GM21447 (cell line): ENCODE measurements around the gene ZFAND4.
"Not testable (repeated sequence)": the region's sequence is repeated elsewhere in the genome, so short reads cannot be mapped to it uniquely, and the experiment has no call there.

ENCODE experiments used
- ATAC-seq: cut with Tn5 transposase; IDR thresholded peaks from one replicate; pipeline ENCODE4 v1.9.1; 2021; ENCODE audit not compliant: unreplicated experiment

Gene ZFAND4

GRCh38 chr10:45672181-45673073, at the start of gene ZFAND4:
Gene ZFAND4 (minus strand): TSS chr10:45672772. CDS start chr10:45663725, 9,047 bp downstream.
- ATAC-seq: peak; percentile 95

DNA sequence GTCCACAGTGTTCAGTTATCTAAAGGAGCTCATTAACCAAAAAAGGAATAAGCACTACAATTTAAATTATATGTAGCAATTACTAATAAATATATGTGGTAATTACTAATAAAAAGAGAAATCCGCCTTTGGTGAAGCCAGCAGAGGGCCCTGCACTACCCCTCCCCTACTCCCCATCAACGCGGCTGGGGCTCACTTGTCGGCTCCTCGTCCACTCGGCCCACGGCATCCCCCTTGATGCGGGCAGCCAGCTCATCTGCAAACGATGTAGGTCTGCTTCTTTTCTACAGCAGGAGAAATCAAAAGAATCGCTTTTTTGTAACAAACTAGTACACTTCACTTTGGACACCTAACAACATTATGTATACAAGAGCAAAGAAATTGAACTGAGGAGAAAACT, 48.9 kb upstream of the ZFAND4 start:
- ATAC-seq: not testable (repeated sequence)

DNA sequence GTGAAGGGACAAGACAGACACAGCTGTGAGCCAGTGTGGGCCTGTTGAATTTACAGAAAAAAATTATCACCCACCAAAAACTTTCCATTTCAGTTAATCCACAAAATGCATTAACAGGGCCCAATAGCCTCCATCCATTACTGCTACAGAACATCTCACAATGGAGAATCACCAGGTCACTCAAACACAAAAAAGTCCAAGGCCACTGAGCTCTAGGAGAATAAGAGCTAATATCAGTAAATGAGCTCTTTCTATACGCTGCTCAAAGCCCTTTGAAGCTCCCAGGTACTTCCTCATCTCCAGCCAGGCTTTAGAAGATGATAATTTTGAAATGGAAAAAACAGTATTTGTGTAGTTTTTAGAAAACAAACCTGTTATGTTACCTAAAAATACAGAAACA, 45.1 kb upstream of the ZFAND4 start:
- ATAC-seq: not testable (repeated sequence)

DNA sequence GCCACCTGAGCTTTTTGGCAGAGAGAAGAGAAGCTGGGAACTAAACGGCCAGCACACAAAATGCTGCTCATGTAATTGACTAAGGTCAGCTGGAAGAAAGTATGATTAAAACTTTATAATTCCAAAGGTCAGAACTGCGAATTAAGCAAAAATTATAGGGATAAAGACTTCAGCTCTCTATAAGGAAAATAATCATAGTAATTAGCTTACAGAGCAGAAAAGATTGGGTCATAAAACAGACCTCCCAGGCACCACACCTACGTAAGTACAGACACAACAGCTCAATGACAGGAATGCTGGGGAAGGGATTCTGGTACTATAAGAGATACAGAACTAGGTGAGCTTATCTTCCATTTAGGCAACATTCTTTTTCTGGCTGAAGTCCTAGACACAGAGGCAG, 44.5 kb upstream of the ZFAND4 start:
- not testable (repeated sequence) for ATAC-seq

DNA sequence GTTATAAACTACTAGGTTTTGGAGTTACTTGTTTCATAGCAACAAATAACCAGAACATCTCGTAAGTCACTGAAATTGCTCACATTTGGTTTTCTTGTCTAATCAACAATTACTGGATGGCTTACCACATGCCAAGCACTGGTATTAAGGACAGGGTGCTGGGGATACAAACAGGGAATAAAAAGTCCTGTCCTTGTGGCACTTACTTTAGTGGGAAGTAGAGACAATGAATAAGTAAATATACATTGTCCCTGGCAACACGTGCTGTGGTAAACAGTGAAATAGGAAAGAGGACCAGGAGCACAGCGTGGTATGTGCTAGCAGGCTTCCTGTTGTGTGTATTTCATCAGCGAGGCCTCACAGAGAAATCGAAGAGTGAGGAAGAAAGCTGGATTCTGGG, 38.7 kb upstream of the ZFAND4 start:
- not testable (repeated sequence) for ATAC-seq

DNA sequence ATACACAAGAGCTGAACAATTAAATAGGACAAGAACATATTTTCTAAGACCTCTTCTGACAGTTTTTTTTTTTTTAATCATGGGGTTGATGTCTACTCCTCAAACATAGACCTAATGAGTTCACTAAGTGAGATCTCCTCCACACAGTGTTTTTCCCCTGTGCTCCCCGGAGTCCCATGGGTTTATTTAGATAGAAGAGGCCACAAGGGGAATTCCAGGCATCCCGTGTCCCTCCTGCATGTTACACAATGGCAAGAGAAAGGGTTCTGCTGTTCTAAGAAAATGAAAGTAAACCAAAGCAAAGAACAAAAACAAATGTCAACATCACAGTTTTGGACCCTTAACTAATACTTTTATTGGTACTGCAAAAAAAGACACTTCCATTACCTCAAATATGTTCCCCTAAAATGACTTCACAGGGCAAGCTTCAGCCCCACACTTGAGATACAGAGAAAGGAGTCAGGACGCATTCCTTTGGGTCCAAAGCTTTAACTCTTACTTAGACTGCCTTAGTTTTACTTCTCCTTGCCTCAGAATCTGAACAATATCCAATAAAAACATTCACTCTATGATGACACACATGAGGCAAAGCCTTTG, 37.7 kb upstream of the ZFAND4 start:
- ATAC-seq: peak; percentile 95

DNA sequence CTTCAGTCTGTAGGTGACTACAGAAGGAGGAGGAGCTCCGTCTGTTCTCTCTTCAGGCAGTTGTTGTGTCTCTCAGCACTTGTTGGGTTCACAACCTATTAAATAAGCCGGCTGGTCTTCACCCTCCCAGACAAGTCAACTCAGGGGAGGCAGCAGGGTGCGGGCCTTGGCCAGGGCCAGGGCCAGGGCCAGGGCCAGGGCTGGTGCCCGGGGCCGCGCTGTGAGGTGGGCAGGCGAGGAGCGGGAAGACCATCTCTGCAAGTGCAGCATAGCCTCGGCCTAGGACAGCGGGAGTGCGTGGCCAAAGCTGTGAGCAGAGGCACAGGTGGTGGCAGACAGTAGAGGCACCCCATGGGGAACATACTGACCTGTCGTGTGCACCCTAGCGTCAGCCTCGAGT, 5.9 kb upstream of the ZFAND4 start:
- not testable (repeated sequence) for ATAC-seq

DNA sequence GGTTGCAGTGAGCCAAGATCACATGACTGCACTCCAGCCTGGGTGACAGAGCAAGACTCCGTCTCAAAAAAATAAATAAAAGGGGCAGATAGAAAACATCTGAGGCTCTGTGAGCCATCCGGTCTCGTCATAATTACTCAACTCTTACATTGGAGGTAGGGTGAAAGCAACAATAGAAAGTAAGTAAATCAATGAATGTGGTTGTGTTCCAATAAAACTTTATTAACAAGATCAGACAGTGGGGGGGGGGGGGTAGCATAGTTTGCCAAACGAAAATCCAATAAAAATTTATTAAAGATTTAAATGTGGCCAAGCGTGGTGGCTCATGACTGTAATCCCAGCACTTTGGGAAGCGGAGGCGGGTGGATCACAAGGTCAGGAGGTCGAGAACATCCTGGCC, 2.8 kb upstream of the ZFAND4 start:
- ATAC-seq: no peak

- ATAC-seq: no peak
These were observed 589 bp upstream of the ZFAND4 start for GRCh38 chr10:45673074-45673648.

GRCh38 chr10:45671300-45671699, 1.3 kb downstream of the ZFAND4 start:
- ATAC-seq: not testable (repeated sequence)

- not testable (repeated sequence) for ATAC-seq
These were observed 2.7 kb downstream of the ZFAND4 start for GRCh38 chr10:45669897-45670296.

DNA sequence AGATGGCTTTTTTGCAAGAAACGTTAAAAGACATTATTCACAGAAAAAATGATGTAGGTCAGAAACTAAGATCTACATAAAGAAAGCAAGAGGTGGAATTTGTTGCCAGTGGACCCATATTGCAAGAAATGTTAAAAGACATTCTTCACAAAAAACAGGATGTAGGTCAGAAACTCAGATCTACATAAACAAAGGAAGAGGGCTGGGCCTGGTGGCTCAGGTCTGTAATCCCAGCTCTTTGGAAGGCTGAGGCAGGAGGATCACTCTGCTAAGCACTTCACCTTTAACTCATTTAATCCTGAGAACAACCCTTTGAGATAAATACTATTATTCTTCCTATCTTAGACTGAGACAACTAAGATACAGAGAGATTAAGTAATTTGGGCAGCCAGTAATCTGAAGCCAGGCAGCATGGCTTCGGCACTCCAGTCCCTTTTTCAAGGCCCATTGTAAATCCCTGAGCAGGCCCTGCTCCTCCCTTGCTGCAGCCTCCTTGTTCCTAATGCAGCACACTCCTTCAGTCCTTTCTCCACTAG, 11.6 kb downstream of the ZFAND4 start:
- ATAC-seq: no peak

- no peak for ATAC-seq
These were observed 15.3 kb downstream of the ZFAND4 start for GRCh38 chr10:45657033-45657926.

- ATAC-seq: no peak
These were observed 17.4 kb downstream of the ZFAND4 start for GRCh38 chr10:45655219-45655618.

DNA sequence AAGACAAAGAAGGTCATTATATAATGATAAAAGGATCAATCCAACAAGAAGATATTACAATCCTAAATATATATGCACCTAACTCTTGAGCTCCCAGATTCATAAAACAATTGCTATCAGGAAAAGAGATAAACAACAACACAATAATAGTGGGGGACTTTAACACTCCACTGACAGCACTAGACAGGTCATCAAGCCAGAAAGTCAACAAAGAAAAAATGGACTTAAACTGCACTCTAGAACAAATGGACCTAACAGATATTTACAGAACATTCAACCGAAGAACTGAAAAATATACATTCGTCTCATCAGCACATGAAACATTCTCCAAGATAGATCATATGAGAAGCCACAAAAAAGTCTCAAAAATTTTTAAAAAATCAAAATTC, 17.8 kb downstream of the ZFAND4 start:
- ATAC-seq: not testable (repeated sequence)

- peak; percentile 64 for ATAC-seq
These were observed 19.1 kb downstream of the ZFAND4 start for GRCh38 chr10:45653454-45653853.

DNA sequence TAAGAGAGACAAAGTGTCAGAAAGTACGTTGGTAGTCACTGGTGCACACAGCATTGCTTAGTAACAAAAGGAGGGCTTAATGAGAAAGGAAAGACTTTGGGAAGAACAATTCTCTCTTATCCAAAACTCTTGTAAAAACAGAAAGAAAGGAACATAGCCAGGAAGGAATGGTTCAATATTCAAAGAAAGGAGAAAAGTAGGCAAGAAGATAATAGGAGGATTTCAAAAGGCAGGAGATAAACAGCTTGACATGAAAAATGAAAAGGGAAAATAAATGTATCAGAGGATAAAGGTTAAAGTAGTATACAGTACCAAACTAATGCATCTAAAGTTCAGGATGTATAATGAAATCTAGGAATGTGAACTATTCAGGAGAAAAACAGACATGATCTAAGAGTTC, 20.1 kb downstream of the ZFAND4 start:
- ATAC-seq: no peak

DNA sequence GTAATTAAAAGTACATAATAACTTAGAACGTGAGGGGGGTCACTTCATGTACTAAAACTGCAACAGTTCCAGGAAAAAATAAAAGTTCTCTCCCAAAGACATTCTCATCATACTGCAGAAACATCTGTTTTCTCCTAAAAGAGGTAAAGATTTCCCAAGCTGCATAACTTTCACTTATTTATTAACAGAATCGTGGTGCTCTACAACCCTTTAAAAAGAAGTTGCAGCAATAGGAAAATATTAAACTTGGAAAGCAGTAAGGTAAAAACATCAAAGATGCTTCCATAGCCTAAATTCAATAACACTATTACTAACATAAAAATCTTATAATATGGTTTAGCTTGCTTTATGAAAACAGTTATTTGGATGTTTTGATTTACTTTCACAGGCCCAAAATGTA, 23.3 kb downstream of the ZFAND4 start:
- no peak for ATAC-seq

GRCh38 chr10:45647118-45647517, 25.5 kb downstream of the ZFAND4 start:
- ATAC-seq: no peak

- no peak for ATAC-seq
These were observed 26.1 kb downstream of the ZFAND4 start for GRCh38 chr10:45646384-45647050.
